DND-41 (cell line): ENCODE data around the gene SLC17A9.
A peak's percentile ranks its signal among the peaks of the same experiment; 100 is the strongest.

Experiments
- ATAC-seq: fragments of 200-7000 bp; cut with Tn5 transposase; 3 replicates; pipeline ENCODE4 v1.9.1; 2021; ENCODE audit warnings: low read depth; ENCODE audit not compliant: insufficient read depth
- DNase-seq: peaks from one replicate; pipeline ENCODE4 v3.0.0-alpha.2; 2020
- H2AFZ ChIP-seq: 2 replicates; pipeline ENCODE4 v1.6.0; 2012; ENCODE audit warnings: low read depth, low read length
- H3K27ac ChIP-seq: 2 replicates; pipeline ENCODE4 v1.5.1; 2012; ENCODE audit warnings: low read length, inconsistent platforms
- H3K27me3 ChIP-seq: fragments of 200-600 bp; sonication (generic); 2 replicates; pipeline ENCODE4 v1.6.0; 2012; ENCODE audit warnings: low read length, mild to moderate bottlenecking, inconsistent platforms; ENCODE audit not compliant: insufficient read depth, poor library complexity
- H3K36me3 ChIP-seq: 2 replicates; pipeline ENCODE4 v1.5.1; 2012; ENCODE audit warnings: low read length, inconsistent platforms; ENCODE audit not compliant: insufficient read depth
- H3K4me1 ChIP-seq: 2 replicates; pipeline ENCODE4 v1.5.1; 2012; ENCODE audit warnings: mild to moderate bottlenecking, low read length; ENCODE audit not compliant: insufficient read depth
- H3K4me2 ChIP-seq: 2 replicates; pipeline ENCODE4 v1.6.0; 2012; ENCODE audit warnings: mild to moderate bottlenecking, moderate library complexity, low read length, inconsistent platforms; ENCODE audit not compliant: insufficient read depth
- H3K4me3 ChIP-seq, 2 experiments: fragments of 200-600 bp in 1 of 2; shearing (Covaris generic) in 1 of 2; 2 replicates each; pipeline ENCODE4 v1.5.1; 2012 to 2016; ENCODE audit warnings: inconsistent platforms in 2 of 2, low read length in 2 of 2, mild to moderate bottlenecking in 2 of 2, low read depth in 1 of 2, moderate library complexity in 1 of 2
- H3K79me2 ChIP-seq: 2 replicates; pipeline ENCODE4 v1.6.0; 2012; ENCODE audit warnings: low read length, inconsistent platforms; ENCODE audit not compliant: insufficient read depth
- H3K9ac ChIP-seq: 2 replicates; pipeline ENCODE4 v1.6.0; 2012; ENCODE audit warnings: low read depth, mild to moderate bottlenecking, inconsistent platforms, low read length, moderate library complexity
- H3K9me3 ChIP-seq: 2 replicates; pipeline ENCODE4 v1.5.1; 2012; ENCODE audit warnings: low read length, moderate library complexity, mild to moderate bottlenecking, inconsistent platforms; ENCODE audit not compliant: insufficient read depth, severe bottlenecking
- H4K20me1 ChIP-seq: 2 replicates; pipeline ENCODE4 v1.6.0; 2012; ENCODE audit warnings: low read length; ENCODE audit not compliant: insufficient read depth
- CTCF ChIP-seq: IDR thresholded peaks from 2 replicates; pipeline ENCODE4 v1.5.1; 2012; ENCODE audit warnings: borderline replicate concordance, low read length, moderate library complexity, mild to moderate bottlenecking; ENCODE audit not compliant: poor library complexity, severe bottlenecking; ENCODE audit errors: extremely low read depth
- EZH2 ChIP-seq: IDR thresholded peaks from 3 replicates; pipeline ENCODE4 v1.6.1; 2012; ENCODE audit warnings: borderline replicate concordance, low read depth, mild to moderate bottlenecking, moderate library complexity, low read length, inconsistent platforms; ENCODE audit not compliant: severe bottlenecking

SLC17A9 gene

DNA sequence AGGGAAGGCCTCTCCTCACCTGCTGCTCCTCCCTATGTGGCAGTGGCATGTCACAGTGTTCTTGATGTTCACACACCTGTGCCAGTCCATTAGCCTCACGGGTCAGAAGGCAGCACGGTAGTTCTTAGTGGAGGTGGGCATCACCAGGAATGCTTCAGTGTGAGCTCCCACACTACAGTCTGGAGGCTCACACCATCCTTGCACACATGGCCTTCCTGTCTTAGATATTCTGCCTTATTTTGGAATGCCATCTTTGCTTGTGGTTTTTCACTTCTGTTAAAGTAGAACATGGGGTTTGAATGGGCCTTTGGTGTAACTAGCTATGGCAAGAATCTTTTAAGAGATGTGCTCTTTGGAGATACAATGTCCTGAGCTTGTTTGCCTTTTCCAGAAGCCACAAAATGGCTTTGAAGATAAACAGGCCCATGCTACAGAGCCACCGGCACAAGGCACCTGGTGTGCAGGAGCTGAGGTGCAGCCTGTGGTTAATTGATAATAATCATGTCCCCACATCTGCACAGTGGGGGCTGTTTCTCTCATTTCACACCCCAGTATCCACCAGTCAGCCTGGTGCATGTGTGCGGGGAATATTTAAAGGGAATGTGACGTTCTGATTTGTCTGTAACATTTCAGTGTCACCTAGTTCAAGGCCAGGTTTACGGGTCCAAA is 3.2 kb upstream of the SLC17A9 start:
- DNase-seq (no peak), ATAC-seq (no peak)
- peak overlapping the region; percentile 30; the same call in 1 of the 2 replicates for H3K27ac ChIP-seq
- no peak overlapping the region for H3K9ac ChIP-seq
- no peak for TF ChIP-seq CTCF
- TF ChIP-seq EZH2, result no peak
- peaks cover 28% of the 10 kb centered on the region for H4K20me1 ChIP-seq
- H3K36me3 ChIP-seq, result peaks cover 63% of the 10 kb centered on the region
- H3K9me3 ChIP-seq, result no peaks in the 10 kb centered on the region
- H3K27me3 ChIP-seq, result no peaks in the 10 kb centered on the region
- H3K4me2 ChIP-seq, result no peak overlapping the region
- H2AFZ ChIP-seq, result no peak overlapping the region
- peaks cover 36% of the 10 kb centered on the region for H3K79me2 ChIP-seq
- peaks cover 25% of the 10 kb centered on the region for H3K4me1 ChIP-seq
- no peak overlapping the region for H3K4me3 ChIP-seq

DNA sequence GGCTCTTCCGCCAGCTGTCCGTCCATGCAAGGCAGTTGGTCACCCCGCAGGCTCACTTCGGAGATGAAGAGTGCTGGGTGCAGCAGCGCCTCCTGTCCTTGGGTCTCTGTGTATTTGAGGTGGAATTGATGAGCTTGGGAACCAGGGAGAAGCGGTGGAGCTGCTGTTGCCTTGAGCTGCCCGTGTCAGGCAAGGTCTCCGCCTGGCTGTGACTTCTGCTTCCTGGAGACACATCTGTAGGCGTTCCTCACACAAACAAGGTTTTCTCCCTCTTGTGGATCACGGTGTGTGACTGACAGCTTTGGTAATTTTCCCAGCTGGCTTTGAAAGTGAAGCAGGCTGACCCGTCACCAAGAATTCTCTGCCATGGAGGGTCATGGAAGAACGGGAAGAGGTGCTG is 2.5 kb upstream of the SLC17A9 start:
- H3K4me3 ChIP-seq, result no peak overlapping the region
- H3K27me3 ChIP-seq, result no peaks in the 10 kb centered on the region
- DNase-seq (no peak), ATAC-seq (no peak)
- H3K36me3 ChIP-seq, result peaks cover 57% of the 10 kb centered on the region
- H3K79me2 ChIP-seq, result peaks cover 30% of the 10 kb centered on the region
- peaks cover 24% of the 10 kb centered on the region for H4K20me1 ChIP-seq
- H3K9me3 ChIP-seq, result no peaks in the 10 kb centered on the region
- H3K9ac ChIP-seq, result no peak overlapping the region
- no peak overlapping the region for H3K4me2 ChIP-seq
- H3K4me1 ChIP-seq, result peaks cover 32% of the 10 kb centered on the region
- no peak overlapping the region for H3K27ac ChIP-seq
- H2AFZ ChIP-seq, result no peak overlapping the region
- no peak for TF ChIP-seq EZH2
- peak; percentile 6 for TF ChIP-seq CTCF

GRCh38 chr20:62950741-62951140 is 1.8 kb upstream of the SLC17A9 start:
- ATAC-seq (no peak), DNase-seq (no peak)
- TF ChIP-seq EZH2 (no peak), CTCF (no peak)
- Histone ChIP-seq H3K4me1 (peaks cover 37% of the 10 kb centered on the region), H4K20me1 (peaks cover 20% of the 10 kb centered on the region), H3K4me2 (no peak overlapping the region), H3K79me2 (peaks cover 24% of the 10 kb centered on the region), H3K27ac (no peak overlapping the region), H3K9me3 (no peaks in the 10 kb centered on the region), H3K4me3 (no peak overlapping the region), H2AFZ (no peak overlapping the region), H3K9ac (no peak overlapping the region), H3K36me3 (peaks cover 49% of the 10 kb centered on the region), H3K27me3 (no peaks in the 10 kb centered on the region)
